WTC11 (cell line): ENCODE data around the gene HSP90AB1. TPM values are rescaled to one million over a fixed set of nuclear protein-coding genes. Genes with fewer than 3 reads are reported as not detected.
A peak's percentile ranks its signal among the peaks of the same experiment; 100 is the strongest.

ENCODE experiments used
- ATAC-seq: fragments of 200-7000 bp; cut with Tn5 transposase; 2 replicates; pipeline ENCODE4 v1.10.0; 2021; ENCODE audit warnings: mild to moderate bottlenecking, moderate library complexity
- CTCF ChIA-PET: fragments of 300-600 bp; sonication (Branson Sonifier 250); formaldehyde crosslinking; loops from one replicate; lab custom pipeline; 2021; ENCODE audit warnings: antibody characterized with exemption; lab: Charles Lee
- POLR2A ChIA-PET: fragments of 350-600 bp; sonication (Branson Sonifier 250); formaldehyde crosslinking; loops from one replicate; lab custom pipeline; 2021; ENCODE audit warnings: antibody characterized with exemption; lab: Charles Lee
- DNase-seq: peaks from one replicate; pipeline ENCODE4 v3.0.0; 2021; ENCODE audit warnings: low spot score
- H3K27ac Mint-ChIP-seq: 2 replicates; pipeline ENCODE4 v1.8.0; 2021; ENCODE audit warnings: mixed read lengths
- H3K27me3 Mint-ChIP-seq: 2 replicates; pipeline ENCODE4 v1.8.0; 2021; ENCODE audit warnings: low read depth, mild to moderate bottlenecking, moderate library complexity, mixed read lengths
- H3K36me3 Mint-ChIP-seq: 2 replicates; pipeline ENCODE4 v1.8.0; 2021; ENCODE audit warnings: mixed read lengths
- H3K4me1 Mint-ChIP-seq: 2 replicates; pipeline ENCODE4 v1.8.0; 2022; ENCODE audit warnings: mixed read lengths
- H3K4me3 Mint-ChIP-seq: 2 replicates; pipeline ENCODE4 v1.8.0; 2021; ENCODE audit warnings: mild to moderate bottlenecking, moderate library complexity, mixed read lengths
- H3K9me3 Mint-ChIP-seq: 2 replicates; pipeline ENCODE4 v1.8.0; 2021; ENCODE audit warnings: mixed read lengths
- ATF1 ChIP-seq: sonication (generic); formaldehyde crosslinking; IDR thresholded peaks from 2 replicates; pipeline ENCODE4 v1.8.1; 2023; ENCODE audit warnings: mild to moderate bottlenecking, moderate library complexity, missing genetic modification reagents
- ATF2 ChIP-seq: sonication (generic); formaldehyde crosslinking; IDR thresholded peaks from 2 replicates; pipeline ENCODE4 v1.8.1; 2022; ENCODE audit warnings: low read depth, missing genetic modification reagents, borderline replicate concordance
- CTCF ChIP-seq: fragments of 200-600 bp; IDR thresholded peaks from 2 replicates; pipeline ENCODE4 v1.8.0; 2022; ENCODE audit warnings: antibody characterized with exemption
- EMX1 ChIP-seq: fragments of 250-450 bp; sonication (Bioruptor Pico); IDR thresholded peaks from 2 replicates; pipeline ENCODE4 v1.8.0; 2021; ENCODE audit warnings: mild to moderate bottlenecking
- ERG ChIP-seq: fragments of 250-450 bp; sonication (Bioruptor Pico); IDR thresholded peaks from 2 replicates; pipeline ENCODE4 v1.8.0; 2021; ENCODE audit warnings: mild to moderate bottlenecking
- FOXK1 ChIP-seq: sonication (generic); formaldehyde crosslinking; IDR thresholded peaks from 2 replicates; pipeline ENCODE4 v1.8.0; 2022; ENCODE audit warnings: mild to moderate bottlenecking, moderate library complexity, missing genetic modification reagents
- MLX ChIP-seq: sonication (generic); formaldehyde crosslinking; IDR thresholded peaks from 2 replicates; pipeline ENCODE4 v1.8.1; 2023; ENCODE audit warnings: mild to moderate bottlenecking, missing genetic modification reagents, moderate library complexity
- NFATC4 ChIP-seq: fragments of 250-450 bp; sonication (Bioruptor Pico); IDR thresholded peaks from 2 replicates; pipeline ENCODE4 v1.9.0; 2021; ENCODE audit warnings: mild to moderate bottlenecking
- NFE2L1 ChIP-seq: sonication (generic); formaldehyde crosslinking; IDR thresholded peaks from 2 replicates; pipeline ENCODE4 v1.8.1; 2023; ENCODE audit warnings: missing genetic modification reagents
- NR2C2 ChIP-seq: sonication (generic); formaldehyde crosslinking; IDR thresholded peaks from 2 replicates; pipeline ENCODE4 v1.8.0; 2022; ENCODE audit warnings: mild to moderate bottlenecking, missing genetic modification reagents
- NR3C1 ChIP-seq: sonication (generic); formaldehyde crosslinking; conservative IDR thresholded peaks from 2 replicates; pipeline ENCODE4 v1.8.1; 2023; ENCODE audit warnings: low read depth, mild to moderate bottlenecking, missing genetic modification reagents
- PRRX2 ChIP-seq: fragments of 250-450 bp; sonication (Bioruptor Pico); IDR thresholded peaks from 2 replicates; pipeline ENCODE4 v1.8.0; 2021; ENCODE audit warnings: mild to moderate bottlenecking
- RELA ChIP-seq: sonication (generic); formaldehyde crosslinking; IDR thresholded peaks from 2 replicates; pipeline ENCODE4 v1.8.1; 2022; ENCODE audit warnings: missing genetic modification reagents, mild to moderate bottlenecking, borderline replicate concordance
- SMAD4 ChIP-seq: sonication (generic); formaldehyde crosslinking; IDR thresholded peaks from 2 replicates; pipeline ENCODE4 v1.8.0; 2022; ENCODE audit warnings: mild to moderate bottlenecking, missing genetic modification reagents
- SOX15 ChIP-seq: fragments of 250-450 bp; sonication (Bioruptor Pico); IDR thresholded peaks from 2 replicates; pipeline ENCODE4 v1.9.0; 2021; ENCODE audit warnings: mild to moderate bottlenecking
- TEAD1 ChIP-seq: sonication (generic); formaldehyde crosslinking; IDR thresholded peaks from 2 replicates; pipeline ENCODE4 v1.8.0; 2022; ENCODE audit warnings: mild to moderate bottlenecking, missing genetic modification reagents
- TP53 ChIP-seq: sonication (generic); formaldehyde crosslinking; IDR thresholded peaks from 2 replicates; pipeline ENCODE4 v1.8.1; 2023; ENCODE audit warnings: mild to moderate bottlenecking, missing genetic modification reagents
- USF2 ChIP-seq: sonication (generic); formaldehyde crosslinking; IDR thresholded peaks from 2 replicates; pipeline ENCODE4 v1.8.1; 2023; ENCODE audit warnings: mild to moderate bottlenecking, missing genetic modification reagents, moderate library complexity
- ZNF121 ChIP-seq: sonication (generic); formaldehyde crosslinking; IDR thresholded peaks from 2 replicates; pipeline ENCODE4 v1.8.0; 2023; ENCODE audit warnings: missing genetic modification reagents
- ZNF512 ChIP-seq: sonication (generic); formaldehyde crosslinking; IDR thresholded peaks from 2 replicates; pipeline ENCODE4 v1.8.1; 2022; ENCODE audit warnings: missing genetic modification reagents, borderline replicate concordance
- ZNF671 ChIP-seq: fragments of 250-450 bp; sonication (Bioruptor Pico); IDR thresholded peaks from 2 replicates; pipeline ENCODE4 v1.8.0; 2021; ENCODE audit warnings: mild to moderate bottlenecking
- total RNA-seq: library from RNA; stranded (reverse); gene quantifications from 3 replicates; pipeline ENCODE4 v1.2.3, GENCODE V29; 2021

The HSP90AB1 gene
- total RNA-seq, 1 experiment from 2014 or later = 2,171 TPM

GRCh38 chr6:44254191-44255104 lies 7.5 kb downstream of the HSP90AB1 start (continued):
- TF ChIP-seq ERG (CRISPR knock-in tag) (peak; percentile 78), USF2 (CRISPR knock-in tag) (no peak), CTCF (no peak), MLX (CRISPR knock-in tag) (no peak), ZNF512 (0 out of 2 replicates have a peak, but pooled peaks have one; percentile 22), ZNF121 (CRISPR knock-in tag) (no peak), NFATC4 (CRISPR knock-in tag) (peak; percentile 73), TEAD1 (CRISPR knock-in tag) (no peak; the same call in 1 of the 2 replicates), NR2C2 (CRISPR knock-in tag) (no peak), SMAD4 (CRISPR knock-in tag) (no peak), ZNF671 (CRISPR knock-in tag) (peak; percentile 93), ATF1 (peak; percentile 64; the same call in 1 of the 2 replicates), NFE2L1 (peak; percentile 9; the same call in 1 of the 2 replicates)

- H3K27ac Mint-ChIP-seq = peak overlapping the region; percentile 61
- H3K4me1 Mint-ChIP-seq = peaks cover 34% of the 10 kb centered on the region
- ChIA-PET POLR2A (interaction anchor here (1.0 to 3.7 kb wide), 6 partner anchors 8 to 36 kb away, joined by 3 to 83 read pairs (median 4); partner anchors contain the start of genes HSP90AB1, SLC29A1 and TMEM151B), CTCF (interaction anchor here (1.0 to 4.4 kb wide), 8 partner anchors 11 to 176 kb away, joined by 3 to 76 read pairs (median 6); partner anchors contain the start of gene HSP90AB1)
- peak overlapping the region; percentile 83 for H3K4me3 Mint-ChIP-seq
- no peaks in the 10 kb centered on the region for H3K9me3 Mint-ChIP-seq
- ATAC-seq (peak; percentile 3), DNase-seq (no peak)
- peaks cover 56% of the 10 kb centered on the region for H3K36me3 Mint-ChIP-seq
- H3K27me3 Mint-ChIP-seq = no peaks in the 10 kb centered on the region
- TF ChIP-seq MLX (CRISPR knock-in tag) (no peak), NR3C1 (no peak), EMX1 (CRISPR knock-in tag) (0 out of 2 replicates have a peak, but pooled peaks have one; percentile 36), SOX15 (no peak), PRRX2 (peak; percentile 82; the same call in 1 of the 2 replicates), NFE2L1 (no peak), FOXK1 (CRISPR knock-in tag) (no peak), TP53 (no peak), CTCF (no peak), ERG (CRISPR knock-in tag) (peak; percentile 39; the same call in 1 of the 2 replicates), RELA (no peak), ATF2 (no peak)
These were observed 8.4 kb downstream of the HSP90AB1 start for GRCh38 chr6:44255105-44255808.
